Measurements from ENCODE around the gene SLC27A5. TPM values are rescaled to one million over a fixed set of nuclear protein-coding genes. Genes with fewer than 3 reads are reported as not detected.
"Not testable (repeated sequence)": the region's sequence is repeated elsewhere in the genome, so short reads cannot be mapped to it uniquely, and the experiment has no call there.

The SLC27A5 gene
- total RNA-seq, 2 experiments from 2014 or later: 21.7 to 26.6 TPM

GRCh38 chr19:58471736-58472135, 40.1 kb downstream of the SLC27A5 start:
- Mint-ChIP-seq H3K9me3 (no peaks in the 10 kb centered on the region), H3K4me3 (no peak overlapping the region), H3K27me3 (no peaks in the 10 kb centered on the region), H3K36me3 (ENCODE audit: low read depth) (peaks cover 19% of the 10 kb centered on the region), H3K4me1 (ENCODE audit: low read depth) (peaks cover 43% of the 10 kb centered on the region), H3K27ac (no peak overlapping the region)
- intact Hi-C loops (cut with micrococcal nuclease): no loop called here
- TF ChIP-seq CTCF (IDR thresholded peaks at IDR 0.05): no peak
- DNase-seq (no peak), ATAC-seq (no peak)
- POLR2A ChIA-PET: no interaction called here
- CTCF ChIA-PET: no interaction called here

- H3K27ac Mint-ChIP-seq; POLR2A ChIA-PET; ATAC-seq; H3K9me3 Mint-ChIP-seq; H3K4me3 Mint-ChIP-seq; H3K27me3 Mint-ChIP-seq; intact Hi-C loops (cut with micrococcal nuclease); DNase-seq: not testable (repeated sequence)
- H3K36me3 Mint-ChIP-seq (ENCODE audit: low read depth): peaks cover 19% of the 10 kb centered on the region
- CTCF ChIA-PET: interaction anchor here (2.0 kb wide), 1 partner anchor 48 kb away, joined by 7 read pairs; the partner anchor contains the start of gene ZBTB45
- H3K4me1 Mint-ChIP-seq (ENCODE audit: low read depth): peaks cover 45% of the 10 kb centered on the region
Observed at GRCh38 chr19:58470837-58471543, 40.8 kb downstream of the SLC27A5 start.

GRCh38 chr19:58469241-58470013, 42.4 kb downstream of the SLC27A5 start:
- H3K9me3 Mint-ChIP-seq: no peaks in the 10 kb centered on the region
- H3K27me3 Mint-ChIP-seq: peaks cover 3% of the 10 kb centered on the region
- no peak for ATAC-seq
- no peak overlapping the region for H3K27ac Mint-ChIP-seq
- H3K4me1 Mint-ChIP-seq (ENCODE audit: low read depth): peaks cover 34% of the 10 kb centered on the region
- peak overlapping the region; percentile 90 for H3K4me3 Mint-ChIP-seq
- no peak for TF ChIP-seq CTCF (IDR thresholded peaks at IDR 0.05)
- peaks cover 19% of the 10 kb centered on the region for H3K36me3 Mint-ChIP-seq (ENCODE audit: low read depth)
- intact Hi-C loops (cut with micrococcal nuclease): no loop called here
- ChIA-PET POLR2A (interaction anchor here (0.9 to 1.1 kb wide), 2 partner anchors 44 to 50 kb away, joined by 3 to 4 read pairs; partner anchors contain the start of gene ZBTB45), CTCF (interaction anchor here (0.8 to 2.0 kb wide), 3 partner anchors 50 to 208 kb away, joined by 3 to 7 read pairs (median 4); partner anchors contain the start of gene ZBTB45)
- DNase-seq: no peak

- no peak for DNase-seq
- intact Hi-C loops (cut with micrococcal nuclease): no loop called here
- H3K9me3 Mint-ChIP-seq: no peaks in the 10 kb centered on the region
- TF ChIP-seq CTCF (IDR thresholded peaks at IDR 0.05): no peak
- H3K4me3 Mint-ChIP-seq: peak overlapping the region; percentile 90
- POLR2A ChIA-PET: no interaction called here
- CTCF ChIA-PET: interaction anchor here (0.8 to 1.2 kb wide), 2 partner anchors 138 to 207 kb away, joined by 3 to 4 read pairs; no protein-coding TSS in a partner anchor
- H3K4me1 Mint-ChIP-seq (ENCODE audit: low read depth): peaks cover 25% of the 10 kb centered on the region
- no peak for ATAC-seq
- H3K27me3 Mint-ChIP-seq: peaks cover 3% of the 10 kb centered on the region
- H3K36me3 Mint-ChIP-seq (ENCODE audit: low read depth): peaks cover 19% of the 10 kb centered on the region
- H3K27ac Mint-ChIP-seq: peak overlapping the region; percentile 57
Observed at GRCh38 chr19:58468216-58468839, 43.5 kb downstream of the SLC27A5 start.

DNA sequence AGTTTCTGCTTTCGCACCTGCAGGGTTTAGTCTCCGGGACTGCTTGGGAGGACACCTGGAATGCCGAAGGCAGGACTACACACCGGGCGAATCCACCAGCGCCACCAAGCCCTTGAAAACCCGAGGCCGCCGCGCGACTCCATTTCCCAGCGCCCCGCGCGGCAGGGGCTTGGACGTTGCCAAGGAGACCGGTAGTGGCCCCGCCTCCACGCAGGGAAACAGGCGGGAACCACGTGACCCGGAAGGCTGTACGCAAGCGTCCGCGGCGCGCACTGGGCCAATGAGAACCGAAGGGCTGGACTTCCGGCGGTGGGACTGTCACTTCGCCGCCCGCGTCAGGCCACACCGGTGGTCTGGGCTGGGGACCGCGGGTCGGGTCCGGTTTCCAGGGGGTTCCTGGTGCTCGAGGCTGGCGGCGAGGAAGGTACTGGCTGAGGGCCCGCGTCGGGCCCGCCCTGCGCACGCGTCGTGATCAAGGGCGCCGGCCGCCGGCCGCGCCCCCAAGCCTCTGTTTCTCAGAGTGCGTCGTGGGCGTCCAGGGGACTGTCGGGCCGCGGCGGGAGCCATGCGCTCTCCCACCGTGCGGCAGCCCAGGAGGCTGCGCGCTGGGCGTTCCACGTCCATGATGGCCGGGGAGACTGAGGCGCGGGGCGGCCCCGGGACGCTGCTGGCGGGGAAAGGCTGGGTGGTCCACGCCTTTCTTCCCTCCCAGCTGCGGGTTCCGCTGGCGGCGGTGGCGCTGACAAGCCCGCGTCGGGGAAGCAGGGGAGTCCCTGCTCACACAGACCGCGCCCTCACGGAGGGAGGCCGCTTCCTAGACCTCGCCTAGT, 44.8 kb downstream of the SLC27A5 start, which contains the start of gene ZNF324:
Gene ZNF324 (plus strand): TSS at position 321 of the 830 bp plus-strand sequence. CDS start 2,106 bp downstream, outside the sequence.
- Mint-ChIP-seq H3K9me3 (no peaks in the 10 kb centered on the region), H3K27me3 (peaks cover 3% of the 10 kb centered on the region), H3K4me1 (ENCODE audit: low read depth) (peaks cover 25% of the 10 kb centered on the region), H3K27ac (peak within 1 kb of the TSS; percentile 57), H3K36me3 (ENCODE audit: low read depth) (peaks cover 16% of the 10 kb centered on the region), H3K4me3 (peak within 1 kb of the TSS; percentile 90)
- intact Hi-C loops (cut with micrococcal nuclease): no loop called here
- peak; percentile 99 for DNase-seq
- ChIA-PET POLR2A (interaction anchor here (1.8 kb wide), 1 partner anchor 8 kb away, joined by 6 read pairs; no protein-coding TSS in a partner anchor), CTCF (no interaction called here)
- TF ChIP-seq CTCF (IDR thresholded peaks at IDR 0.05): no peak
- ATAC-seq: peak; percentile 96

All from activated CD8-positive, alpha-beta T cell treated with anti-CD3 and anti-CD28 coated beads for 36 hours (primary cell).